Upper lobe of left lung (tissue), 4 donors: ENCODE results near the gene ARID1B.

ENCODE experiments used
- CTCF ChIP-seq, 6 experiments: fragments of 450-650 bp in 4 of 6; fragments of 200-600 bp in 2 of 6; sonication (generic) in 2 of 6; IDR thresholded peaks; one replicate each; pipeline ENCODE4 v1.5.1; 2016 to 2019; ENCODE audit warnings: antibody characterized with exemption in 6 of 6
- EP300 ChIP-seq, 4 donors: sonication (generic); formaldehyde crosslinking; IDR thresholded peaks; one replicate each; pipeline ENCODE4 v1.5.1; 2017; ENCODE audit warnings: antibody characterized with exemption in 4 of 4, control low read depth in 2 of 4
- POLR2A ChIP-seq, 4 donors: fragments of 450-650 bp; IDR thresholded peaks; one replicate each; pipeline ENCODE4 v1.5.1; 2016 to 2017; ENCODE audit warnings: antibody characterized with exemption in 4 of 4, mild to moderate bottlenecking in 2 of 4
- POLR2AphosphoS5 ChIP-seq, 2 donors: sonication (generic); formaldehyde crosslinking; IDR thresholded peaks; one replicate each; pipeline ENCODE4 v1.5.1; 2017; ENCODE audit warnings: antibody characterized with exemption in 2 of 2

- TF ChIP-seq CTCF (IDR thresholded peaks at IDR 0.05): no peak
- no peak for TF ChIP-seq POLR2A (IDR thresholded peaks at IDR 0.05)
- no peak for TF ChIP-seq EP300 (IDR thresholded peaks at IDR 0.05)
- TF ChIP-seq POLR2AphosphoS5 (IDR thresholded peaks at IDR 0.05): no peak
These were observed 392.5 kb downstream of the ARID1B start for GRCh38 chr6:157169656-157170055.
